Measurements from ENCODE around the gene DMD. TPM values are rescaled to one million over a fixed set of nuclear protein-coding genes. Genes with fewer than 3 reads are reported as not detected.

The DMD gene
- total RNA-seq, 2 experiments from 2014 or later, result 0.20 to 0.47 TPM

DNA sequence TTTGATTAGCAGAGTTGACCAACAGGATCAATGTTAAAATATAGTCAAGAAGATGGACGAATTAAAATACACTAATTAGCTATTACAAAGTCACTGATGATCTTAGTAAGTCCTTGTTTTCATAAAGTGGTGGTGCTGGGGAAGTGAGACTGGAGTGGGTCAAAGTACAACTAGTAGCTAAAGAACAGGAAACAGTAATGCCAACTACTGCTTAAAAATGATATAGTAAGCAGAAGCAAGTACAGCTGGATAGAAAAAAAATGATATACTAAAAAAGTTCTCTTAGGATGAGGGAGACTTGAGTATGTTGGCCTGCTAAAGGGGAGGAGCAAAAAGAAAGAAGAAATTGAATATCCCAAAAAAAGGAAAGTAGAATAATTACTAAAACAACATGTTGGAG, 1558.7 kb downstream of the DMD start:
- no peaks in the 10 kb centered on the region for H3K9me3 ChIP-seq (ENCODE audit: control insufficient read depth in 1 of 2, insufficient read depth in 1 of 2, low read length in 2 of 2)
- TF ChIP-seq, protein P1, sequence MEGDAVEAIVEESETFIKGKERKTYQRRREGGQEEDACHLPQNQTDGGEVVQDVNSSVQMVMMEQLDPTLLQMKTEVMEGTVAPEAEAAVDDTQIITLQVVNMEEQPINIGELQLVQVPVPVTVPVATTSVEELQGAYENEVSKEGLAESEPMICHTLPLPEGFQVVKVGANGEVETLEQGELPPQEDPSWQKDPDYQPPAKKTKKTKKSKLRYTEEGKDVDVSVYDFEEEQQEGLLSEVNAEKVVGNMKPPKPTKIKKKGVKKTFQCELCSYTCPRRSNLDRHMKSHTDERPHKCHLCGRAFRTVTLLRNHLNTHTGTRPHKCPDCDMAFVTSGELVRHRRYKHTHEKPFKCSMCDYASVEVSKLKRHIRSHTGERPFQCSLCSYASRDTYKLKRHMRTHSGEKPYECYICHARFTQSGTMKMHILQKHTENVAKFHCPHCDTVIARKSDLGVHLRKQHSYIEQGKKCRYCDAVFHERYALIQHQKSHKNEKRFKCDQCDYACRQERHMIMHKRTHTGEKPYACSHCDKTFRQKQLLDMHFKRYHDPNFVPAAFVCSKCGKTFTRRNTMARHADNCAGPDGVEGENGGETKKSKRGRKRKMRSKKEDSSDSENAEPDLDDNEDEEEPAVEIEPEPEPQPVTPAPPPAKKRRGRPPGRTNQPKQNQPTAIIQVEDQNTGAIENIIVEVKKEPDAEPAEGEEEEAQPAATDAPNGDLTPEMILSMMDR (IDR thresholded peaks at IDR 0.05), result no peak
- H3K27ac ChIP-seq (ENCODE audit: low read depth in 1 of 2, low read length in 2 of 2), result no peak overlapping the region
- no peaks in the 10 kb centered on the region for H3K27me3 ChIP-seq (ENCODE audit: control insufficient read depth in 1 of 2, insufficient read depth in 2 of 2, low read length in 2 of 2)
- no peak overlapping the region for H3K4me3 Mint-ChIP-seq
- no peak overlapping the region for H3K4me3 ChIP-seq (ENCODE audit: low read length)
- no peaks in the 10 kb centered on the region for H3K36me3 ChIP-seq (ENCODE audit: insufficient read depth, low read length)
- POLR2A ChIA-PET, result no interaction called here
- intact Hi-C loops (cut with DNase I, micrococcal nuclease), result no loop called here
- no peak for ATAC-seq (ENCODE audit: poor library complexity)
- H3K4me1 ChIP-seq (ENCODE audit: insufficient read depth, low read length), result no peaks in the 10 kb centered on the region
- H3K4me1 Mint-ChIP-seq (ENCODE audit: low read depth), result no peaks in the 10 kb centered on the region
- H3K27me3 Mint-ChIP-seq, result no peaks in the 10 kb centered on the region
- no peaks in the 10 kb centered on the region for H3K36me3 Mint-ChIP-seq (ENCODE audit: low read depth)
- H3K9me3 Mint-ChIP-seq, result no peaks in the 10 kb centered on the region
- CTCF ChIA-PET, result no interaction called here
- DNase-seq, result no peak
- H3K27ac Mint-ChIP-seq, result no peak overlapping the region

DNA sequence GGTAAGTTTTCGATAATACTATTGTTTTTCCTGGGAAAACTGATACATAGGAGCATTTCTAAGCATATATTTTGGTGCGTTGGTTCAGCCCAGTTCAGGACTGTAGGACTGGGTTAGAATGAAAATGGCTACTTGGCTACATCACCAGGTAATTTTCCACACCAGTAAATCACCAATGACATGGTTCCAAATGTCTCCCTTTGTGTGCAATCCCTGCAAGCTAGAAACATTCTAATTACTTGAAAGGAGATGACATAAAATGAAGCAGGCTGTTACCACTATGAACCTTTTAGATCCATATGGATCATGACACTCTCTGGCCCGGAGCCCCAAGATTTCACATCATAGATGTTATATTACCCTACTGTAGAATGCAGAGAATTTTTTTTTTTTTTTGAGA, 1562.1 kb downstream of the DMD start:
- no peak overlapping the region for H3K27ac Mint-ChIP-seq
- H3K36me3 Mint-ChIP-seq (ENCODE audit: low read depth), result no peaks in the 10 kb centered on the region
- no peaks in the 10 kb centered on the region for H3K9me3 ChIP-seq (ENCODE audit: control insufficient read depth in 1 of 2, insufficient read depth in 1 of 2, low read length in 2 of 2)
- no peaks in the 10 kb centered on the region for H3K27me3 ChIP-seq (ENCODE audit: control insufficient read depth in 1 of 2, insufficient read depth in 2 of 2, low read length in 2 of 2)
- no peaks in the 10 kb centered on the region for H3K27me3 Mint-ChIP-seq
- no peak overlapping the region for H3K27ac ChIP-seq (ENCODE audit: low read depth in 1 of 2, low read length in 2 of 2)
- no peaks in the 10 kb centered on the region for H3K4me1 Mint-ChIP-seq (ENCODE audit: low read depth)
- no peaks in the 10 kb centered on the region for H3K36me3 ChIP-seq (ENCODE audit: insufficient read depth, low read length)
- TF ChIP-seq, protein P1 (IDR thresholded peaks at IDR 0.05), result no peak
- CTCF ChIA-PET, result interaction anchor here (0.7 kb wide), 1 partner anchor 783 kb away, joined by 3 read pairs; no protein-coding TSS in a partner anchor
- intact Hi-C loops (cut with DNase I, micrococcal nuclease), result no loop called here
- H3K4me3 Mint-ChIP-seq, result no peak overlapping the region
- POLR2A ChIA-PET, result no interaction called here
- no peaks in the 10 kb centered on the region for H3K9me3 Mint-ChIP-seq
- no peaks in the 10 kb centered on the region for H3K4me1 ChIP-seq (ENCODE audit: insufficient read depth, low read length)
- ATAC-seq (ENCODE audit: poor library complexity), result no peak
- DNase-seq, result no peak
- no peak overlapping the region for H3K4me3 ChIP-seq (ENCODE audit: low read length)

DNA sequence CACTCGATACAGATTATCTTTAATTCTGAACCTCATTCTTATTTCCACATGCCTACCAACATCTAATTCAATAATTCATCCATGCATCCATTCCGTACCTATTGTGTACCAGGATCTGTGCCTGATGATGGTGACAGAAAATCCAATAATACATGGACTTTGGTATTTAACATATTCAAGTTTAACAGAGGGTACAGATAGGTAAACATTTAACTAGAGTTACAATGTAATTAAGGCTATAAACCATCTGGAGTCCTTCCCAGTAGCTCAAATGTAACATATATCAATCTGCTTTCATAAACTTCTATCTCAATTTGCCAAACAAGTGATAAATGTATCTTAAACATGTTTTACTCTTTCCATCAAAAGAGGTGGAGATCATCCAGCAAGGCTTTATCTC, 1578.0 kb downstream of the DMD start:
- ATAC-seq (ENCODE audit: poor library complexity), result no peak
- H3K27me3 Mint-ChIP-seq, result no peaks in the 10 kb centered on the region
- H3K9me3 ChIP-seq (ENCODE audit: control insufficient read depth in 1 of 2, insufficient read depth in 1 of 2, low read length in 2 of 2), result no peaks in the 10 kb centered on the region
- H3K4me3 ChIP-seq (ENCODE audit: low read length), result no peak overlapping the region
- no peak for DNase-seq
- intact Hi-C loops (cut with DNase I, micrococcal nuclease), result no loop called here
- H3K9me3 Mint-ChIP-seq, result no peaks in the 10 kb centered on the region
- no peak overlapping the region for H3K27ac ChIP-seq (ENCODE audit: low read depth in 1 of 2, low read length in 2 of 2)
- TF ChIP-seq, protein P1 (IDR thresholded peaks at IDR 0.05), result no peak
- POLR2A ChIA-PET, result no interaction called here
- no peaks in the 10 kb centered on the region for H3K4me1 Mint-ChIP-seq (ENCODE audit: low read depth)
- no peak overlapping the region for H3K27ac Mint-ChIP-seq
- no peaks in the 10 kb centered on the region for H3K27me3 ChIP-seq (ENCODE audit: control insufficient read depth in 1 of 2, insufficient read depth in 2 of 2, low read length in 2 of 2)
- CTCF ChIA-PET, result no interaction called here
- no peak overlapping the region for H3K4me3 Mint-ChIP-seq
- H3K36me3 Mint-ChIP-seq (ENCODE audit: low read depth), result no peaks in the 10 kb centered on the region
- H3K4me1 ChIP-seq (ENCODE audit: insufficient read depth, low read length), result no peaks in the 10 kb centered on the region
- H3K36me3 ChIP-seq (ENCODE audit: insufficient read depth, low read length), result no peaks in the 10 kb centered on the region

Measured in CD4-positive, alpha-beta T cell (primary cell).